HL-60 (cell line): ENCODE measurements around the gene PICALM.
"Not testable (repeated sequence)": the region's sequence is repeated elsewhere in the genome, so short reads cannot be mapped to it uniquely, and the experiment has no call there.

Experiments used
- DNase-seq, 2 experiments: peaks; one replicate each; pipeline ENCODE4 v3.0.0-alpha.2; 2010 to 2020; ENCODE audit warnings: low read depth in 1 of 2, low spot score in 1 of 2
- H3K27ac ChIP-seq: fragments of 250-450 bp; sonication (Bioruptor Pico); replicated peaks from 2 replicates; pipeline ENCODE4 v1.5.1; 2020; ENCODE audit warnings: mild to moderate bottlenecking, moderate library complexity
- H3K27me3 ChIP-seq: fragments of 250-450 bp; sonication (Bioruptor Pico); 2 replicates; pipeline ENCODE4 v1.5.1; 2021; ENCODE audit warnings: mild to moderate bottlenecking, moderate library complexity; ENCODE audit not compliant: insufficient read depth, poor library complexity, severe bottlenecking
- H3K4me3 ChIP-seq: replicated peaks from 2 replicates; pipeline ENCODE4 v1.5.1; 2011; ENCODE audit warnings: mild to moderate bottlenecking, control low read depth, low read length; ENCODE audit not compliant: insufficient read depth
- CTCF ChIP-seq: IDR thresholded peaks from one replicate; pipeline ENCODE4 v1.5.1; 2011; ENCODE audit warnings: low read length, control low read depth, inconsistent platforms; ENCODE audit not compliant: insufficient read depth
- GABPA ChIP-seq: IDR thresholded peaks from 2 replicates; pipeline ENCODE4 v1.6.1; 2012; ENCODE audit warnings: low read depth
- POLR2AphosphoS5 ChIP-seq: IDR thresholded peaks from 2 replicates; pipeline ENCODE4 v1.6.1; 2012; ENCODE audit warnings: low read depth
- REST ChIP-seq: IDR thresholded peaks from 2 replicates; pipeline ENCODE4 v1.6.1; 2012; ENCODE audit warnings: low read depth; ENCODE audit not compliant: insufficient replicate concordance
- SPI1 ChIP-seq: IDR thresholded peaks from 2 replicates; pipeline ENCODE4 v1.6.1; 2012; ENCODE audit warnings: low read depth, mild to moderate bottlenecking, borderline replicate concordance

Gene PICALM

GRCh38 chr11:86108191-86108590 is 39.3 kb upstream of the PICALM start:
- DNase-seq: no peak
- TF ChIP-seq CTCF: no peak
- TF ChIP-seq POLR2AphosphoS5: no peak
- TF ChIP-seq GABPA: no peak
- TF ChIP-seq SPI1: no peak
- no peak for TF ChIP-seq REST
- H3K27ac ChIP-seq: no peak overlapping the region
- H3K4me3 ChIP-seq: no peak overlapping the region
- H3K27me3 ChIP-seq: no peaks in the 10 kb centered on the region

- Histone ChIP-seq H3K27ac (no peak overlapping the region), H3K4me3 (no peak overlapping the region), H3K27me3 (no peaks in the 10 kb centered on the region)
- no peak for TF ChIP-seq REST
- TF ChIP-seq GABPA: no peak
- no peak for TF ChIP-seq SPI1
- no peak for TF ChIP-seq CTCF
- TF ChIP-seq POLR2AphosphoS5: no peak
- DNase-seq: no peak
Measured at GRCh38 chr11:86106916-86107315, 38.0 kb upstream of the PICALM start.

- H3K4me3 ChIP-seq, DNase-seq: not testable (repeated sequence)
Measured at GRCh38 chr11:86106031-86106430, 37.1 kb upstream of the PICALM start.

GRCh38 chr11:86105601-86106000 is 36.7 kb upstream of the PICALM start:
- not testable (repeated sequence) for DNase-seq, H3K27me3 ChIP-seq, H3K4me3 ChIP-seq, H3K27ac ChIP-seq

More at GRCh38 chr11:86106031-86106430, 37.1 kb upstream of the PICALM start:
- not testable (repeated sequence) for H3K27me3 ChIP-seq, H3K27ac ChIP-seq

- no peaks in the 10 kb centered on the region for H3K27me3 ChIP-seq
- DNase-seq: no peak
- TF ChIP-seq CTCF (no peak), SPI1 (no peak), GABPA (no peak), POLR2AphosphoS5 (no peak), REST (no peak)
- no peak overlapping the region for H3K4me3 ChIP-seq
- H3K27ac ChIP-seq: no peak overlapping the region
Measured at GRCh38 chr11:86103808-86104207, 34.9 kb upstream of the PICALM start.
